Nephron (organoid): ENCODE measurements around the gene ZNF292.

Source experiments
- H3K27ac Mint-ChIP-seq, 3 experiments: 2 replicates each; pipeline ENCODE4 v1.8.0; 2020; ENCODE audit warnings: mixed read lengths in 3 of 3, mild to moderate bottlenecking in 2 of 3, moderate library complexity in 1 of 3
- H3K27me3 Mint-ChIP-seq: 2 replicates; pipeline ENCODE4 v1.8.0; 2021; ENCODE audit warnings: low read depth, mild to moderate bottlenecking, moderate library complexity, mixed read lengths
- H3K36me3 Mint-ChIP-seq: 2 replicates; pipeline ENCODE4 v1.8.0; 2020; ENCODE audit warnings: low read depth, mixed read lengths
- H3K4me1 Mint-ChIP-seq: 2 replicates; pipeline ENCODE4 v1.8.0; 2020; ENCODE audit warnings: mixed read lengths
- H3K4me3 Mint-ChIP-seq, 3 experiments: 2 replicates each; pipeline ENCODE4 v1.8.0; 2020; ENCODE audit warnings: mild to moderate bottlenecking in 3 of 3, mixed read lengths in 3 of 3, moderate library complexity in 2 of 3
- H3K9me3 Mint-ChIP-seq: 2 replicates; pipeline ENCODE4 v1.8.0; 2020; ENCODE audit warnings: mixed read lengths
- CTCF ChIP-seq, 3 experiments: fragments of 200-600 bp; sonication (generic); IDR thresholded peaks; one replicate each; pipeline ENCODE4 v1.5.0; 2021; ENCODE audit warnings: antibody characterized with exemption in 3 of 3; ENCODE audit not compliant: unreplicated experiment in 3 of 3

ZNF292 gene

GRCh38 chr6:87241304-87241703 lies 85.9 kb downstream of the ZNF292 start:
- Mint-ChIP-seq H3K4me3 (no peak overlapping the region), H3K27ac (no peak overlapping the region), H3K4me1 (no peaks in the 10 kb centered on the region), H3K36me3 (peaks cover 77% of the 10 kb centered on the region), H3K9me3 (peaks cover 2% of the 10 kb centered on the region), H3K27me3 (no peaks in the 10 kb centered on the region)
- no peak for TF ChIP-seq CTCF (IDR thresholded peaks at IDR 0.05; ENCODE audit: unreplicated experiment in 3 of 3)

GRCh38 chr6:87242311-87242710 lies 86.9 kb downstream of the ZNF292 start:
- Mint-ChIP-seq H3K36me3 (peaks cover 80% of the 10 kb centered on the region), H3K27me3 (no peaks in the 10 kb centered on the region), H3K4me1 (no peaks in the 10 kb centered on the region), H3K27ac (no peak overlapping the region), H3K4me3 (no peak overlapping the region), H3K9me3 (no peaks in the 10 kb centered on the region)
- TF ChIP-seq CTCF (IDR thresholded peaks at IDR 0.05; ENCODE audit: unreplicated experiment in 3 of 3), result no peak

DNA sequence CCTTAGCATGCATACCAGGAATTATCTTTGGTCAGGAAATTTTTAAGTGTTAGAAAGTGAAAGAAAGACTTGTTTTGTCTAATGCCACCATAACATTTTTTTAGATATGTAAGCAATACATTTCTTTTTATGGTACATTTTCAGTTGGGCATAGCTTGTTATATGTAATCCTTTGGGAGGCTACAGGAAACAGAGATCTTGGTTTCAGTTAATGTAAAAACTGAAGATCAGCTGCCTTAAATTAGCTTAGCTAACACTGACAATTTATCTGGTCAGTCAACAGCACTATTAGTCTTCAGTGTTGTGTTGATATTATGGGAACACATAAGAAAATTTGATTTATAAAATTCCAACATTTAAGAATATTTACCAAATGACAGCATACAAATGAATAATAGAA lies 88.4 kb downstream of the ZNF292 start:
- no peak for TF ChIP-seq CTCF (IDR thresholded peaks at IDR 0.05; ENCODE audit: unreplicated experiment in 3 of 3)
- Mint-ChIP-seq H3K27me3 (no peaks in the 10 kb centered on the region), H3K27ac (no peak overlapping the region), H3K36me3 (peaks cover 79% of the 10 kb centered on the region), H3K4me3 (no peak overlapping the region), H3K4me1 (no peaks in the 10 kb centered on the region), H3K9me3 (no peaks in the 10 kb centered on the region)

DNA sequence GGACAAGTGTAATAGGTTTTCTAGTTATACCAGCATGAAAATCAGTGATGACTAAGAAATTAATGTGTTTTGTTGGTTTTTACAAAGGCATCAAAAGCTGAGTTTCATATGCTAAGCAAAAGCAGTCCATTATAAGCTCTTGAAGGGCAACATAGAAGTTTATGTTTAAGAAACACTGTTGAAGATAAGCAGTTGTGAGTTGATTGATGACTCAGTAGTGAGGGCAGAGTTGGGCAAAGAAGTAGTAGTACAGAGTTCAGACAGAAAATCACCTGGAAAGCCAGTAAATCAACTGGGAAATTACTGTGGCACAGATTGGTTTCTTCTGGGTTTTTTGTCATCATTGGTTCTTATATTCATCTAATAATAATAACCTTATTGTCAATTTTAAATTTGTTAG lies 89.0 kb downstream of the ZNF292 start:
- H3K4me1 Mint-ChIP-seq, result no peaks in the 10 kb centered on the region
- peaks cover 84% of the 10 kb centered on the region for H3K36me3 Mint-ChIP-seq
- TF ChIP-seq CTCF (IDR thresholded peaks at IDR 0.05; ENCODE audit: unreplicated experiment in 3 of 3), result no peak
- H3K27me3 Mint-ChIP-seq, result no peaks in the 10 kb centered on the region
- no peaks in the 10 kb centered on the region for H3K9me3 Mint-ChIP-seq
- no peak overlapping the region for H3K4me3 Mint-ChIP-seq
- H3K27ac Mint-ChIP-seq, result no peak overlapping the region

DNA sequence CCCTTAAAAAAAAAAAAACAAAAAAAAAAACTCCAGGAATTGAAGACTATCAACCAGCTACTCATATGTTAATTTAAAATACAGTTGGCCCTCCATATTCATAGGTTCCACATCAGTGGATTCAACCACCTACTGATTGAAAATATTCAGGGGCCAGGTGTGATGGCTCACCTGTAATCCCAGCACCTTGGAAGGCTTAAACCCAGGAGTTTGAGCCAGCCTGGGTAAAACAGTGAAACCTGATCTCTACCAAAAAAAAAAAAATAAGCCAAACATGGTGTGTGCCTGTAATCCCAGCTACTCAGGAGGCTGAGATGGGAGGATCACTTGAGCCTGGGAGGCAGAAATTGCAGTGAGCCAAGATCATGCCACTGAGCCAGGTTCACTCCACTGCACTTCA lies 94.7 kb downstream of the ZNF292 start:
- peaks cover 80% of the 10 kb centered on the region for H3K36me3 Mint-ChIP-seq
- H3K4me1 Mint-ChIP-seq, result no peaks in the 10 kb centered on the region
- peaks cover 2% of the 10 kb centered on the region for H3K9me3 Mint-ChIP-seq
- no peak for TF ChIP-seq CTCF (IDR thresholded peaks at IDR 0.05; ENCODE audit: unreplicated experiment in 3 of 3)
- no peaks in the 10 kb centered on the region for H3K27me3 Mint-ChIP-seq
- no peak overlapping the region for H3K4me3 Mint-ChIP-seq
- H3K27ac Mint-ChIP-seq, result no peak overlapping the region

DNA sequence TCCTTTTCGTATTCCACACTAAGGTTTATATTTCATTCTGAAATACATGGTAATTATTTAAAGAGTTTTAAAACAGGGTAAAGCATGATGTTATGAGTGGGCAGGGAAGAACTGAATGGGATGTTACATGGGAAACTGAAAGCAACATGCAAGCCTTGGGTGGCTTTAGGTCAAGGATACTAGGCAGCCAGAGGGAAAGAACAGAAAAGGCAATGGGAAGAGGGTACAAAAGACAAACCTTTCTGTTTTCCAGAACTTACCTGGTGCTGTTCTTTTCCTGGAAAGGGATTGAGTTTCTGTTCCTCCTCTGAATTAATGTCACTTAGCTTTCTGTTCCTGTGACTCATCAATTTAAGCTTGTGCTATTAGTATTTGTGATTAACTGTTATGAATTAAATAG lies 95.9 kb downstream of the ZNF292 start:
- H3K36me3 Mint-ChIP-seq, result peaks cover 86% of the 10 kb centered on the region
- H3K4me1 Mint-ChIP-seq, result no peaks in the 10 kb centered on the region
- peaks cover 2% of the 10 kb centered on the region for H3K9me3 Mint-ChIP-seq
- TF ChIP-seq CTCF (IDR thresholded peaks at IDR 0.05; ENCODE audit: unreplicated experiment in 3 of 3), result no peak
- H3K27ac Mint-ChIP-seq, result no peak overlapping the region
- H3K27me3 Mint-ChIP-seq, result no peaks in the 10 kb centered on the region
- H3K4me3 Mint-ChIP-seq, result no peak overlapping the region
